B cell (primary cell): ENCODE results near the gene MARCHF3.

ENCODE experiments used
- CTCF ChIP-seq: fragments of 200-600 bp; IDR thresholded peaks from one replicate; pipeline ENCODE4 v1.8.0; 2022; ENCODE audit warnings: antibody characterized with exemption, mild to moderate bottlenecking
- EZH2 ChIP-seq: IDR thresholded peaks from 2 replicates; pipeline ENCODE4 v1.6.1; 2012; ENCODE audit warnings: borderline replicate concordance, low read depth, mild to moderate bottlenecking, moderate library complexity, low read length; ENCODE audit not compliant: insufficient read depth, poor library complexity, severe bottlenecking

- no peak for TF ChIP-seq CTCF
- TF ChIP-seq EZH2 = no peak
These were observed 1.4 kb downstream of the MARCHF3 start for GRCh38 chr5:127028822-127029457.
